ENCODE data around the gene CPNE1.

DNA sequence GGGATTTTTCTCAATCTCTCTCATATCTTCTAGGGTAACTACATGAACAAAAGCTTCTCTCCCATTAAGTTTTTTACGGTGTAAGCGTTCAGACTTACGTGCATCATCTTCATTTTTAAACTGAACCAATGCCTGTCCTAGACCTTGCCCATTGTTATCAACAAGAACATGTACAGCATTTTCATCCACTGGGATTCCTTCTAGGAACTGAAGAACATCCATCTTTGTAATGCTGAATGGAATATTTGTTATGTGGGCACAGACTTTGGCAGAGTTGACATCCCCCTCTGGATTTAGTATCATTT lies 11.3 kb downstream of the CPNE1 start:
- TF ChIP-seq, protein P1, sequence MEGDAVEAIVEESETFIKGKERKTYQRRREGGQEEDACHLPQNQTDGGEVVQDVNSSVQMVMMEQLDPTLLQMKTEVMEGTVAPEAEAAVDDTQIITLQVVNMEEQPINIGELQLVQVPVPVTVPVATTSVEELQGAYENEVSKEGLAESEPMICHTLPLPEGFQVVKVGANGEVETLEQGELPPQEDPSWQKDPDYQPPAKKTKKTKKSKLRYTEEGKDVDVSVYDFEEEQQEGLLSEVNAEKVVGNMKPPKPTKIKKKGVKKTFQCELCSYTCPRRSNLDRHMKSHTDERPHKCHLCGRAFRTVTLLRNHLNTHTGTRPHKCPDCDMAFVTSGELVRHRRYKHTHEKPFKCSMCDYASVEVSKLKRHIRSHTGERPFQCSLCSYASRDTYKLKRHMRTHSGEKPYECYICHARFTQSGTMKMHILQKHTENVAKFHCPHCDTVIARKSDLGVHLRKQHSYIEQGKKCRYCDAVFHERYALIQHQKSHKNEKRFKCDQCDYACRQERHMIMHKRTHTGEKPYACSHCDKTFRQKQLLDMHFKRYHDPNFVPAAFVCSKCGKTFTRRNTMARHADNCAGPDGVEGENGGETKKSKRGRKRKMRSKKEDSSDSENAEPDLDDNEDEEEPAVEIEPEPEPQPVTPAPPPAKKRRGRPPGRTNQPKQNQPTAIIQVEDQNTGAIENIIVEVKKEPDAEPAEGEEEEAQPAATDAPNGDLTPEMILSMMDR (conservative IDR thresholded peaks at IDR 0.05; ENCODE audit: low read depth, low read length) = no peak
- TF ChIP-seq EZH2phosphoT487 (IDR thresholded peaks at IDR 0.05; ENCODE audit: borderline replicate concordance, low read length) = no peak
